IMR-90 (cell line): ENCODE data around the gene OR13F1. TPM values are rescaled to one million over a fixed set of nuclear protein-coding genes. Genes with fewer than 3 reads are reported as not detected.

Source experiments
- ATAC-seq: fragments of 200-7000 bp; cut with Tn5 transposase; 2 replicates; pipeline ENCODE4 v1.9.1; 2020; ENCODE audit warnings: low read depth, mild to moderate bottlenecking, moderate library complexity
- BruUV-seq: library from RNA; stranded (reverse); fragments of 400-500 nt; replicated peaks from 2 replicates; lab custom pipeline; 2021; lab: Mats Ljungman, UMichigan
- CTCF ChIA-PET: fragments of 300-600 bp; formaldehyde crosslinking; extraction: SDS; loops from one replicate; lab custom pipeline; 2021; ENCODE audit warnings: antibody characterized with exemption; lab: Yijun Ruan, JAX
- POLR2A ChIA-PET: fragments of 300-600 bp; sonication (Branson Sonifier 250); formaldehyde crosslinking; loops from one replicate; lab custom pipeline; 2022; ENCODE audit warnings: antibody characterized with exemption; ENCODE audit not compliant: unreplicated experiment; lab: Charles Lee
- DNase-seq: peaks from one replicate; pipeline ENCODE4 v3.0.0; 2013
- H2AFZ ChIP-seq: replicated peaks from 2 replicates; pipeline ENCODE3; 2013; ENCODE audit warnings: low read length, mild to moderate bottlenecking; ENCODE audit not compliant: poor library complexity
- H2AK5ac ChIP-seq: 2 replicates; pipeline ENCODE4 v1.6.1; 2013; ENCODE audit warnings: low read depth, low read length, inconsistent platforms
- H2AK9ac ChIP-seq: replicated peaks from 2 replicates; pipeline ENCODE3; 2013; ENCODE audit warnings: mild to moderate bottlenecking, low read depth, low read length, moderate library complexity; ENCODE audit not compliant: poor library complexity
- H2BK120ac ChIP-seq: 2 replicates; pipeline ENCODE4 v1.6.1; 2013; ENCODE audit warnings: low read depth, low read length, inconsistent platforms
- H2BK15ac ChIP-seq: 3 replicates; pipeline ENCODE4 v1.6.1; 2013; ENCODE audit warnings: low read depth, low read length, inconsistent platforms
- H2BK20ac ChIP-seq: 2 replicates; pipeline ENCODE4 v1.6.1; 2013; ENCODE audit warnings: low read depth, mild to moderate bottlenecking, inconsistent platforms, low read length, moderate library complexity
- H2BK5ac ChIP-seq: 2 replicates; pipeline ENCODE4 v1.6.1; 2013; ENCODE audit warnings: mild to moderate bottlenecking, low read depth, low read length, inconsistent platforms; ENCODE audit not compliant: poor library complexity, severe bottlenecking
- H3K14ac ChIP-seq: replicated peaks from 2 replicates; pipeline ENCODE4 v1.6.1; 2013; ENCODE audit warnings: low read depth, low read length, inconsistent platforms
- H3K18ac ChIP-seq: 2 replicates; pipeline ENCODE4 v1.6.1; 2013; ENCODE audit warnings: low read depth, low read length, control low read depth
- H3K23ac ChIP-seq: 2 replicates; pipeline ENCODE4 v1.6.1; 2013; ENCODE audit warnings: low read depth, low read length, inconsistent platforms
- H3K27ac ChIP-seq: 2 replicates; pipeline ENCODE4 v1.5.1; 2013; ENCODE audit warnings: mild to moderate bottlenecking, control low read depth, low read length; ENCODE audit not compliant: insufficient read depth
- H3K27me3 ChIP-seq: 2 replicates; pipeline ENCODE4 v1.6.1; 2013; ENCODE audit warnings: low read length; ENCODE audit not compliant: control insufficient read depth, insufficient read depth
- H3K36me3 ChIP-seq: 2 replicates; pipeline ENCODE4 v1.6.1; 2013; ENCODE audit warnings: low read length, mixed read lengths; ENCODE audit not compliant: control insufficient read depth, insufficient read depth
- H3K4ac ChIP-seq: 2 replicates; pipeline ENCODE4 v1.6.1; 2013; ENCODE audit warnings: low read depth, low read length, inconsistent platforms
- H3K4me1 ChIP-seq: 2 replicates; pipeline ENCODE4 v1.6.1; 2013; ENCODE audit warnings: low read length, mixed read lengths; ENCODE audit not compliant: control insufficient read depth, insufficient read depth
- H3K4me2 ChIP-seq: 2 replicates; pipeline ENCODE4 v1.6.1; 2013; ENCODE audit warnings: low read depth, mild to moderate bottlenecking, control low read depth, low read length, moderate library complexity
- H3K4me3 ChIP-seq: 2 replicates; pipeline ENCODE4 v1.5.1; 2013; ENCODE audit warnings: low read depth, mild to moderate bottlenecking, control low read depth, low read length, moderate library complexity; ENCODE audit not compliant: insufficient read depth
- H3K56ac ChIP-seq: 2 replicates; pipeline ENCODE4 v1.6.1; 2013; ENCODE audit warnings: low read length, inconsistent platforms; ENCODE audit not compliant: insufficient read depth; ENCODE audit errors: extremely low read depth
- H3K79me1 ChIP-seq, 2 experiments: 2 replicates each; pipeline ENCODE4 v1.6.1; 2013; ENCODE audit warnings: low read length in 2 of 2, inconsistent platforms in 1 of 2, low read depth in 1 of 2
- H3K9ac ChIP-seq: 2 replicates; pipeline ENCODE4 v1.6.1; 2013; ENCODE audit warnings: low read depth, low read length, control low read depth
- H3K9me1 ChIP-seq: 2 replicates; pipeline ENCODE4 v1.6.1; 2013; ENCODE audit warnings: low read length, inconsistent platforms; ENCODE audit not compliant: insufficient read depth
- H3K9me3 ChIP-seq: 2 replicates; pipeline ENCODE4 v1.6.1; 2013; ENCODE audit warnings: low read length; ENCODE audit not compliant: control insufficient read depth, insufficient read depth
- H4K20me1 ChIP-seq: 2 replicates; pipeline ENCODE4 v1.6.1; 2013; ENCODE audit warnings: low read length, inconsistent platforms; ENCODE audit not compliant: insufficient read depth
- H4K5ac ChIP-seq: 2 replicates; pipeline ENCODE4 v1.6.1; 2013; ENCODE audit warnings: mild to moderate bottlenecking, low read depth, low read length, control low read depth
- H4K8ac ChIP-seq, 2 experiments: 2 replicates each; pipeline ENCODE4 v1.6.1; 2013; ENCODE audit warnings: low read depth in 2 of 2, low read length in 2 of 2, control low read depth in 1 of 2, inconsistent platforms in 1 of 2
- H4K91ac ChIP-seq: 2 replicates; pipeline ENCODE4 v1.6.1; 2013; ENCODE audit warnings: low read depth, low read length, inconsistent platforms; ENCODE audit not compliant: insufficient read depth
- POLR2A ChIP-seq: IDR thresholded peaks from 2 replicates; pipeline ENCODE4 v1.6.1; 2012; ENCODE audit warnings: mild to moderate bottlenecking, low read depth, low read length
- RFX5 ChIP-seq: IDR thresholded peaks from 2 replicates; pipeline ENCODE4 v1.8.0; 2012; ENCODE audit warnings: low read depth, mild to moderate bottlenecking, low read length, moderate library complexity
- SMC3 ChIP-seq: fragments of 150-350 bp; IDR thresholded peaks from 2 replicates; pipeline ENCODE4 v1.6.1; 2016; ENCODE audit warnings: low read depth, mild to moderate bottlenecking, antibody characterized with exemption, low read length, moderate library complexity
- whole genome bisulfite sequencing, 2 experiments: methylation state at CpG; one replicate each; pipeline versions ENCODE4 v1.1.5 to v1.1.7; 2013; ENCODE audit warnings: missing lambda C conversion rate in 2 of 2; ENCODE audit not compliant: insufficient read length in 1 of 2; ENCODE audit errors: extremely low coverage in 2 of 2; 5-methylcytosine and 5-hydroxymethylcytosine counted together
- dilution Hi-C: fragments of 300-500 bp; cut with HindIII; formaldehyde crosslinking; loops from one replicate; pipeline ENCODE4 v1.14.3; 2018; ENCODE audit warnings: low sequenced_read_pairs; ENCODE audit not compliant: unreplicated experiment
- in situ Hi-C: fragments of 300-500 bp; cut with MboI; formaldehyde crosslinking; loops from 3 replicates; pipeline ENCODE4 v1.14.3; 2019; ENCODE audit warnings: low sequenced_read_pairs, inconsistent platforms, mixed read lengths
- intact Hi-C: fragments of 100-400 bp; cut with micrococcal nuclease; formaldehyde crosslinking; loops from 2 replicates; pipeline ENCODE4 v1.10.0; 2022
- polyA plus RNA-seq, 3 experiments: library from polyadenylated mRNA; depleted of rRNA; stranded (reverse); fragments of >200 nt; gene quantifications; 2 replicates each; pipeline ENCODE4 v1.2.3, GENCODE V29; 2012; ENCODE audit warnings: low replicate concordance in 1 of 3
- total RNA-seq: library from RNA; depleted of rRNA; stranded (reverse); fragments of >200 nt; gene quantifications from 2 replicates; pipeline ENCODE4 v1.2.3, GENCODE V29; 2012

Gene OR13F1
- total and polyA plus RNA-seq, 2 of the 4 experiments (the other 2 are of a cell fraction), result not detected

DNA sequence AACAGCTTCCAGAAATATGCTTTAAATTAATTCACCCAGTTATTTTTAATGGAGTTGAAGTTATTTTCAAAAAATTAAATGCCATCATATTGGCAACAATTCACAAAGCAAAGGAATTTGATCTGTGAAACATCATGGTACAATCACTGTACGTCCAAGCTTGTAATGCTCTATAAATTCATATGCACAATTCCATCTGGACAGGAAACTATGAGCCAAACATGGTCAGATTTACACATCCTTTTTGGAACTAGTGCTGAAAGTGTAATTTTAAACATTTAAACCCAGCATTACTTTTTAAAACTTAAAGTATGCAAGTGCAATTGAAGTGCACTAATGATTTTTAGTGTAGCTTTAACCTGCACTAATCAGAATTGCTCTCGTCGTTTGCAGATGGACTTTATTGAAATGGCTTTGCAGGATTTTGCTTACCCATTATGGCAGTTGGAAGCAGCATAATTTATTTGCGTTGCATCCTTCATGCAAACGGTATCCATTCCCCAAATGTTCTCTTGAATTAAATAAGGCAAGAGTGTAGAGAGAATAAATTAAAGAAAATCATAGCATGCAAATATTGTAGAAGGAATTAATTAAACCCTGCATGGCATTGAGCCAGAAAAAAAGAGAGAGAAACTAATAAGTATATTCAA is 21.0 kb upstream of the OR13F1 start:
- Histone ChIP-seq H3K4ac (no peak overlapping the region), H3K4me3 (no peak overlapping the region), H4K8ac (no peak overlapping the region), H4K91ac (no peak overlapping the region), H4K5ac (no peak overlapping the region), H3K14ac (no peak overlapping the region), H3K4me2 (no peak overlapping the region), H4K20me1 (no peaks in the 10 kb centered on the region), H2BK15ac (no peak overlapping the region), H2BK120ac (no peak overlapping the region), H3K23ac (no peak overlapping the region), H3K27me3 (no peaks in the 10 kb centered on the region), H3K27ac (no peak overlapping the region), H3K4me1 (no peaks in the 10 kb centered on the region), H3K9me1 (no peaks in the 10 kb centered on the region), H2AK9ac (no peak overlapping the region), H2BK5ac (no peak overlapping the region), H3K36me3 (no peaks in the 10 kb centered on the region), H3K79me1 (no peaks in the 10 kb centered on the region), H3K9ac (no peak overlapping the region), H2AFZ (no peak overlapping the region), H2BK20ac (no peak overlapping the region), H3K56ac (no peak overlapping the region), H3K9me3 (peaks cover 2% of the 10 kb centered on the region; the same call in 1 of the 2 replicates), H2AK5ac (no peak overlapping the region), H3K18ac (no peak overlapping the region)
- BruUV-seq, result no TSS peak
- ChIA-PET CTCF (interaction anchor here (0.5 kb wide), 1 partner anchor 144 kb away, joined by 3 read pairs; no protein-coding TSS in a partner anchor), POLR2A (no interaction called here)
- no peak for ATAC-seq
- 0% methylated on average over 1 of the region's 5 CpGs; no CpG with 5 or more reads in 1 of the 2 experiments for WGBS, 2 experiments
- in situ Hi-C loops, result no loop called here
- dilution Hi-C loops, result no loop called here
- TF ChIP-seq POLR2A (no peak), SMC3 (no peak), RFX5 (no peak)
- DNase-seq, result no peak
- intact Hi-C loops, result no loop called here
